Vagina (tissue), 2 donors: ENCODE results near the gene BRD3OS. TPM values are rescaled to one million over a fixed set of nuclear protein-coding genes. Genes with fewer than 3 reads are reported as not detected.

Source experiments
- DNase-seq, 2 donors: peaks; one replicate each; pipeline ENCODE4 v3.0.0-alpha.2; 2017; ENCODE audit errors: extremely low spot score in 2 of 2
- H3K27ac ChIP-seq: fragments of 200-600 bp; sonication (generic); one replicate; pipeline ENCODE4 v1.5.1; 2019
- H3K27me3 ChIP-seq: fragments of 200-600 bp; sonication (generic); one replicate; pipeline ENCODE4 v1.5.1; 2019
- H3K36me3 ChIP-seq, 2 donors: fragments of 200-600 bp; sonication (generic); one replicate each; pipeline ENCODE4 v1.5.1; 2017 to 2019
- H3K4me1 ChIP-seq: fragments of 200-600 bp; sonication (generic); one replicate; pipeline ENCODE4 v1.5.1; 2019
- H3K4me3 ChIP-seq, 2 donors: fragments of 200-600 bp; sonication (generic); 1 replicate in 1 of 2; 2 replicates in 1 of 2; pipeline ENCODE4 v1.5.1; 2016 to 2019
- H3K9me3 ChIP-seq: fragments of 200-600 bp; sonication (generic); one replicate; pipeline ENCODE4 v1.5.1; 2019
- POLR2A ChIP-seq, 2 donors: fragments of 450-650 bp; IDR thresholded peaks; one replicate each; pipeline ENCODE4 v1.6.1; 2017; ENCODE audit warnings: antibody characterized with exemption in 2 of 2, mild to moderate bottlenecking in 2 of 2, moderate library complexity in 2 of 2
- POLR2AphosphoS5 ChIP-seq, 2 donors: sonication (generic); formaldehyde crosslinking; IDR thresholded peaks; one replicate each; pipeline ENCODE4 v1.9.0; 2017; ENCODE audit warnings: antibody characterized with exemption in 2 of 2, mild to moderate bottlenecking in 2 of 2, low read depth in 1 of 2; ENCODE audit not compliant: insufficient read depth in 1 of 2
- intact Hi-C: fragments of 100-400 bp; cut with DNase I; formaldehyde crosslinking; loops from one replicate; pipeline ENCODE4 v1.15.1; 2023
- total RNA-seq: library from RNA; depleted of rRNA; stranded (reverse); fragments of >200 nt; gene quantifications from one replicate; pipeline ENCODE4 v1.2.3, GENCODE V29; 2016
- TF ChIP-seq, protein P1 (sequence below), 3 experiments: fragments of 450-650 bp in 2 of 3; fragments of 200-600 bp in 1 of 3; sonication (generic) in 1 of 3; IDR thresholded peaks; one replicate each; pipeline ENCODE4 v1.5.1; 2017 to 2019; ENCODE audit warnings: antibody characterized with exemption in 3 of 3, mild to moderate bottlenecking in 2 of 3, moderate library complexity in 2 of 3

BRD3OS gene, protein sequence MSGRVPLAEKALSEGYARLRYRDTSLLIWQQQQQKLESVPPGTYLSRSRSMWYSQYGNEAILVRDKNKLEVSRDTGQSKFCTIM
- total RNA-seq, result 13.0 TPM

DNA sequence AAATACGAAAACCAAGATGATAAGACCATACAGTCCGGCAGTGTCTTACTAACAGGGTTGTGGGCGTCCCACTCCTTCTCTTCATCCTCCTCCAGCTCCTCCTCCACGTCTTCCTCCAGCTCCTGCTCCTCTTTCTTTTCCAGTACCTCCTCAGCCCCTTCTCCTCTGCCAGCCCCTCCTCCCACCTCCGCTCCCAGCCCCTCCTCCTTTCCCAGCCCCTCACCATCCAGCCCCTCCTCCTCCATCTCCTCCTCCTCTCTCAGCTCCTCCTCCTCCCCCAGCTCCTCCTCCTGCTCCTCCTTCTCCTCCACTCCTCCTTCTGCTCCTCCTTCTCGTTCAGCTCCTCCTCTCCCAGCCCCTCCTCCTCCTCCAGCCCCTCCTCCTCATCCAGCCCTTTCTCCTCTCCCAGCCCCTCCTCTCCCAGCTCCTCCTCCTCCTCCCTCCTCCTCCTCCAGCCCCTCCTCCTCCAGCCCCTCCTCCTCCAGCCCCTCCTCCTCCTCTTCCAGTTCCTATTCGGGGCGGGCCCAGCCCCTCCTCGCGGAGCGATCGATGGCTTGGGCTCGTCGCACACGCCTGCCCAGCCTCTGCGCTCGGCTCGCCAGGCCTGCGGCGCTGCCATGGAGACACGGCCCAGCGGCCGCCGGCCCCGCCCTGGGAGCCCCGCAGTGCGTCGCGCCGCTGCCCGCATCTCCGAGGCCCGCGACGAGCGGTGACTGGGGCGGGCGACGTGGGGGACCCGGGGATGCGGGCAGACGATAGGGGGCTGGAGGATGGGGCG, at the start of gene BRD3OS:
BRD3OS (plus strand) TSS at position 654 of the 778 bp plus-strand sequence. CDS start 1,267 bp downstream, outside the sequence.
- Histone ChIP-seq H3K27ac (peak within 1 kb of the TSS; percentile 54), H3K27me3 (no peaks in the 10 kb centered on the region), H3K4me1 (peaks cover 16% of the 10 kb centered on the region), H3K4me3 (peak within 1 kb of the TSS; percentile 75 to 96), H3K36me3 (no peaks in the 10 kb centered on the region), H3K9me3 (no peaks in the 10 kb centered on the region)
- peak; percentile 100 for DNase-seq
- TF ChIP-seq POLR2A (IDR thresholded peaks at IDR 0.05), result no peak
- TF ChIP-seq, protein P1, sequence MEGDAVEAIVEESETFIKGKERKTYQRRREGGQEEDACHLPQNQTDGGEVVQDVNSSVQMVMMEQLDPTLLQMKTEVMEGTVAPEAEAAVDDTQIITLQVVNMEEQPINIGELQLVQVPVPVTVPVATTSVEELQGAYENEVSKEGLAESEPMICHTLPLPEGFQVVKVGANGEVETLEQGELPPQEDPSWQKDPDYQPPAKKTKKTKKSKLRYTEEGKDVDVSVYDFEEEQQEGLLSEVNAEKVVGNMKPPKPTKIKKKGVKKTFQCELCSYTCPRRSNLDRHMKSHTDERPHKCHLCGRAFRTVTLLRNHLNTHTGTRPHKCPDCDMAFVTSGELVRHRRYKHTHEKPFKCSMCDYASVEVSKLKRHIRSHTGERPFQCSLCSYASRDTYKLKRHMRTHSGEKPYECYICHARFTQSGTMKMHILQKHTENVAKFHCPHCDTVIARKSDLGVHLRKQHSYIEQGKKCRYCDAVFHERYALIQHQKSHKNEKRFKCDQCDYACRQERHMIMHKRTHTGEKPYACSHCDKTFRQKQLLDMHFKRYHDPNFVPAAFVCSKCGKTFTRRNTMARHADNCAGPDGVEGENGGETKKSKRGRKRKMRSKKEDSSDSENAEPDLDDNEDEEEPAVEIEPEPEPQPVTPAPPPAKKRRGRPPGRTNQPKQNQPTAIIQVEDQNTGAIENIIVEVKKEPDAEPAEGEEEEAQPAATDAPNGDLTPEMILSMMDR (IDR thresholded peaks at IDR 0.05), result no peak
- no peak for TF ChIP-seq POLR2AphosphoS5 (IDR thresholded peaks at IDR 0.05; ENCODE audit: insufficient read depth in 1 of 2, low read depth in 1 of 2)
- intact Hi-C loops, result no loop called here

DNA sequence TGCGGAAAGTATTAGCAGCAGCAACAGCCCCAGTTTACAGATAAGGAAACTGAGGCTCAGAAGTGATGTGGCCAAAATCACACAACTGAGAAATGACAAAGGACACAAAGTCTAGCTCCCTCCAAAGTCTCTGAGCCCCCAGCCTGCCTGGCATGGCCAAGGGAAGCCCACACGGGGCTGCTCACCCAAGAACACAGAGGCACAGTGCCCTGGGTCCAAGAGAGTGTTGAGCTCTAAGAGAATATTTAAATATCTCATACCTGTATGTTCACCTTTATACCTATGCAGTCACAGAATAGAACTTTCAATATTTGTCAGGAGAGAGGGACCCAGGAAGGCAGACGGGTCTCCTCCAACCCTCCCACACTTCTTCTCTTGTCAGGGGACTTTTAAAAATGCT, 49.8 kb upstream of the BRD3OS start:
- Histone ChIP-seq H3K4me1 (peaks cover 41% of the 10 kb centered on the region), H3K36me3 (no peaks in the 10 kb centered on the region), H3K27me3 (no peaks in the 10 kb centered on the region), H3K27ac (no peak overlapping the region), H3K9me3 (no peaks in the 10 kb centered on the region), H3K4me3 (no peak overlapping the region)
- DNase-seq, result no peak
- intact Hi-C loops, result no loop called here
- TF ChIP-seq POLR2A (IDR thresholded peaks at IDR 0.05), result no peak
- TF ChIP-seq POLR2AphosphoS5 (IDR thresholded peaks at IDR 0.05; ENCODE audit: insufficient read depth in 1 of 2, low read depth in 1 of 2), result no peak
- TF ChIP-seq, protein P1 (IDR thresholded peaks at IDR 0.05), result no peak

DNA sequence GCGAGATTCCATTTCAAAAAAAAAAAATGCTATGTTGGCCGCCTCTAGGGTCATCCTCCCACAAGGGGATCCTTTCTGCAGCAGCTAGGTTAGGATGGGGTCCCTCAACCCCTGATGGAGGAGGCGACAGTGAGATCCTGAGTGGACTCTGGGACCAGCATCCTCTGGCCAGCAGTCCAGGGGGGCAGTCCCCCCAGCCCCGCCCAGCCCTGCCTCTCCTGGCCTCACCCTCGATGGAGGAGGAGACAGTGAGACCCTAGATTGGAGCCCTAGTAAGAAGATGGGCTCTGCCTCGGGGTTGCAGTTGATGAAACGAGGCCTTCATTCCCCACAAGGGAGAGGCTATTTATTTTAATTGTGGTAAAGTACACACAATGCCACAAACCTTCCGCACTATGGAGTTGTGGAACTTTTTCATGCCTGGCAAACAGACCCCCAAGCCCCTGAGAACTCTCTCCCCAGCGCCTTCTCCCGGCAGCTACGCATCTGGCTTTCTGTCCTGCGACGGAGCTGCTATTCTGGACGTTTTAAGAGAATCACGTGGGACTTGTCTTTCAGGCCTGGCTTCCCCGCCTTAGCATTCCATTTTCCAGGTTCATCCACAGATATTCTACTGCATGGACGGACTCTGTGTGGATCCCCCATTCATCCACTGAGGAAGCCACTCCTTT, 49.0 kb upstream of the BRD3OS start:
- Histone ChIP-seq H3K36me3 (no peaks in the 10 kb centered on the region), H3K9me3 (no peaks in the 10 kb centered on the region), H3K27me3 (no peaks in the 10 kb centered on the region), H3K27ac (no peak overlapping the region), H3K4me1 (peaks cover 39% of the 10 kb centered on the region), H3K4me3 (no peak overlapping the region)
- no peak for DNase-seq
- intact Hi-C loops, result no loop called here
- TF ChIP-seq, protein P1 (IDR thresholded peaks at IDR 0.05), result no peak

DNA sequence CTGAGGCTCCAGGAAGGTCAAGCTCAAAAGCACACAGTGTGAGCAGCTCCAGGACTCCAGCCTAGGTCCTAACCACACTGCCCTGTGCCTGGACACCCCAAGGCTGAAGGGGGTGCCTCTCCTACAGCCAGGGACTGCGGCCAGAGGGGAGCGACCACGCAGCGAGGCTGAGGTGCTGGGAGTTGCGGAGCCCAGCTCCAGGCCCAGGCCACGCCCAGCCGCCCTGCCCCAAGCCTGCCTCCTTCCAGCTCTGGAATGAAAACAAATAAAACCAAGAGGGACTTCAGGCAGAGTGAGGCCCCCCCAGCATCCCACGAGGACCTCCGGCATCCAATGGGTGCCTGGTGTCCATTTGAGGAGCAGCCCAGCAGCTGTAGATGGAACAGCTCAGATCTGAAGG, 48.4 kb upstream of the BRD3OS start:
- no peaks in the 10 kb centered on the region for H3K36me3 ChIP-seq
- peaks cover 33% of the 10 kb centered on the region for H3K4me1 ChIP-seq
- intact Hi-C loops, result no loop called here

More for the DNA sequence above, 48.4 kb upstream of the BRD3OS start:
- H3K27ac ChIP-seq, result no peak overlapping the region
- H3K27me3 ChIP-seq, result no peaks in the 10 kb centered on the region
- no peak for DNase-seq
- TF ChIP-seq POLR2AphosphoS5 (IDR thresholded peaks at IDR 0.05; ENCODE audit: insufficient read depth in 1 of 2, low read depth in 1 of 2), result no peak
- TF ChIP-seq POLR2A (IDR thresholded peaks at IDR 0.05), result no peak
- TF ChIP-seq, protein P1 (IDR thresholded peaks at IDR 0.05), result no peak
- no peak overlapping the region for H3K4me3 ChIP-seq
- H3K9me3 ChIP-seq, result no peaks in the 10 kb centered on the region
